Stimulated activated CD4-positive, alpha-beta T cell treated with anti-CD3 and anti-CD28 coated beads, Interleukin-1b, Interleukin-23, amount 100 ng/mL, for 4 hours (primary cell): ENCODE results near the gene LINC00237.

Experiments used
- DNase-seq, 2 donors: peaks; one replicate each; pipeline ENCODE4 v3.0.0-alpha.2; 2020; ENCODE audit warnings: low read depth in 2 of 2

LINC00237 gene

DNA sequence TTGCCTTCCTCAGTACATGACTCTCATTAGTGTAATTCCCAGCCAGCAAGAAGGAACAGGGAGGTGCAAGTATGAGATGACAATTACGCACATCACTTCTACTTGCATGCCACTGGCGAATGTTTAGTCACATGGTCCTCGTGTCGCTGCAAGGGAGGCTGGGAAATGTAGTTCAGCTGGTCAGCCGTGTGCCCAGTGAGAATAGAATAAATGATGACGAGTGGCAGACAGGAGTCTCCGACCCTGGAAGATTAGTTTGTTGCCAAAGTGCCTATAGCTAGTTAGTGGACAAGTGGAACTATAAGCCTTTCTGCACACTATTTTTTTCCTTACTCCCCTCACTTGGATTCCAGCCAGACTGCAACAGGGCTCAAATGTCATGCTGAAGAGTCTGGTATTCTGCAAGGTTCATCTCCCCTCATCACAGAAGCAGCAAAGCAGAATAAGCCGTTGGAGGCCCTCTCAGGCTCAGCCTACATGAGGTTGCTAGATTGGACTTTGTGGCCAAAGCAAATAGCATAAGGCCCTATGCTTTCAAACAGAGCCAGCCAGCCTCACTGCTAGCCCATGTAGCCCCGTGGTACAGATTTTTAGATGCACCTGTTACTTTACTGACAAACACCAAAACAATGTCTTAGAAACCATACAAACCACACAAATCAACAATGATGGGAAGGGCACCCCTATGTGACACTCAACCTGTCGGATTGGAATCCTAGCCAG is 9.7 kb downstream of the LINC00237 start:
- no peak for DNase-seq

DNA sequence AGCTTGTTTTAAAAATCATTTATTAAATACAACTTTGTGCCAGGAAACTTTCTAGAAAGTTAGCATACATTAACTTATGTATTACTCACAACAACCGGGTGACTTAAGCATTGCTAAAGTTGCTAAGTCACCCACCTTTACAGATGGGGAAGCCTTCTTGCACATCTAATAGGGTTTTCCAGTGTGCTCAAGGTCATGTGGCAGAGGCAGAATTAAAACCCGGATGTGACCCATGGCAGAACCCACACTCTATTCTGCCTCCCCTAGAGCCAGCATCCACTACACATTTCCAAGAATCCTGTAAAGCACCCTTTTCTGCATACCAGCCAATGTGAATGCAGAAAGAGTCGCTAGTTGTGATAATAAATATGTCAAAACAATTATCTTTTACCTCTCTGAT is 13.4 kb downstream of the LINC00237 start:
- no peak for DNase-seq

DNA sequence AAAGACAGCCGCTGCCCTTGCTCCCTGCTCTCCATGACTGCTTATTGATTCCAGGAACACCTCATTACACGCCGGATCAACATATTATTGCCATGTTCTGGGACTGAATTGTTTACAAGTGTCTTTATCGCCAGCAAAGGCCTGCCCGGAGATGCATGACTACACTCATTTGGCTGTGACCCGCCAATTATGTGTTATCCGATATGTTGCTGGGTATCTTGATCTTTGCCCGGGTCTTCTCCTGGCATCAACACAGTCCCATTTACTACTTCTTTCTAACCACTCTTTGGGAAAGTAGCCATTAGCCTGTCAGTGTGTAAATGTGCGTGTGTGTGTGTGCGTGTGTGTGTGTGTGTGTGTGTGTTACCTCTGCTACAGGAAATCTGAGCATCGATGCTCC is 15.4 kb downstream of the LINC00237 start:
- no peak for DNase-seq

DNA sequence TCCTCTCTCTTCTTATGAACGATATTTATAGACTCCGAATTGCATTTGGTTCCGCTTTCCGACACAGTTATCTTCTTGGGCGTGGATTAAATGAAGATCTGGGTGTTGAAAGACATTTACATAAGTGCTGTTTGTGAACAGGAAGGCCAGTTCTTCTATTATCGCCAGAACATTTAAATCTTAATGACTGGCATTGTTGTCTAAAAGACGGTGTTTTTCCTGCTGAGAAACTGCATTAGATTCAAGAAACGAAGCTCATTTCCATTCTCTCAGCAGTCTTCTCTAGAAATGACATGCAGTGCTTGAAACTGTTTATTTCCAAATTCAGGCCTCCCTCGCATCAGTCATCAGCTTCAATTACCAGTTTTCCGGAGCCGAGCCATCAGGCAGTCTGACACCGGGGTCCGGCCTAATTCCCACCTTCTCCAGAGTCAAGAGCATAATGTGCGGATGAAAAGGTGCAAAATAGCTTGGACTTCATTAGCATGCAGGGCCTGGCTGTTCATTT is 16.0 kb downstream of the LINC00237 start:
- no peak for DNase-seq

DNA sequence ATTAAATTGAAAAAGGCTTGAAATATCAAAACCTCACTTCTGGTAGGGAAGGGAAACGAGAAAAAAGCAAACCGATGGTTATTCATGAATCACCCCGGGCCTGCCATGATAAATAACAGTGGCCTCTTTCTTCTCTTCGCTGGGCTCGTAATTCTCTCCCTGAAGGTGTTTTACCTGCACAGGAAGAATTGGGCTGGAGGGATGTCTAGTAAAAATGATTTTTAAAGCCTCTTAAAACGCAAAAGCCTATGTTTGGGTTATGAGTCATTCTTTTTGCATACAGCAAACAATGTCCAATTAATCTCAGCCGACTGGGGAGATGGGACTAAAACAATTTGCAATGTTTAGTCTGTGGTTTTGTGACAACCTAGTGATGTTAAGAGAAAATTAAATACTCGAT is 16.8 kb downstream of the LINC00237 start:
- DNase-seq = no peak

DNA sequence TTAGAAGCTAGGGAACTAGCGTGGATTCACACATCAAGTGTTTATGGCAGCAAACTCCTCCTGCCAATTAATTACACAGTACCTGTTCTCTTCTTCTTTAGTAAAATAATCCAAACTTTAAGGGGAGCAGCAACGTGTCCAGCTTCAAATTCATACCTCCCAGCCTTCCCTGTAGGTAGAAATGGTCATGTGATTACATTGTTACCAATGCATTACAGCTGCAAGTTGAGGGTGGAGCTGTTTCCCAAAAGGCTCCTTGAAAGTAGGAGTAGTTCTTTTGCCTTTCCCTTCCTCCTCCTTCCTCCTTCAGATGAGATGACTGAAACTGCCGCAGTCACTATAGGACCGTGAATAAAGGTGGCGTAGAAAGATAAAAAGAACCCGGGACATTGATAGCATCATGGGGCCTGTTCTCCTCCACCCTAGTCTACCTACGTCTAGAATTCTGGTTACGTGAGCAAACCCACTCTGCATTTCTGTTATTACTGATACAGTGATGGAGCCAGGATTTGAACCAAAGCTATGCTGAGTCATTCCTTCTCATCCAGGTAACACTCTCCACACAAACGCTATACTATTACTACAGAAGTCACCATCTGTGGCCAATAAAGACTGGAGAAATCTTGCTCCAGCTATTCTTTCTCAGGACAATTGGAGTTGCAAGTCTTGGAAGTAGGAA is 18.2 kb downstream of the LINC00237 start:
- DNase-seq = no peak

DNA sequence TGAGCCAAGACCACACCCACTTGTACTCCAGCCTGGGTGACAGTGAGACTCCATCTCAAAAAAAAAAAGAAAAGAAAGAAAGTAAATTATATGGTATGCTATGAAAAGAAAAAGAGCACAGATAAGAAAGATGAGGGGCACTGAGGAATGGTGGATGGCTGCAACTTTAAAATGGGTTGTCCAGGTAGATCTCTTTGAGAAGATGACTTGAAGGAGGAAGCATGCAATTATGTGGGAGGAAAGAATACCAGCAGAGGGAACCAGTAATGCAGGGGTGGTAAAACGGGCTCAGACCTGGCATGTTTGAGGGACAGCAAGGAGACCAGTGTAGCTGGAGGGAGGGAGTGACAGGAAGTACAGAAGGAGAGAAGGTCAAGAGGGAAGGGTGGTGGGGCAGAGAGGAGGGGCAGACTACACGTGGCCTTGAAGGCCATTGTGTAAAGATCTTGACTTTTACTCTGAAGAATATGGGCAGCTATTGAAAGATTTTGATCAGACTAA is 22.3 kb downstream of the LINC00237 start:
- no peak for DNase-seq

DNA sequence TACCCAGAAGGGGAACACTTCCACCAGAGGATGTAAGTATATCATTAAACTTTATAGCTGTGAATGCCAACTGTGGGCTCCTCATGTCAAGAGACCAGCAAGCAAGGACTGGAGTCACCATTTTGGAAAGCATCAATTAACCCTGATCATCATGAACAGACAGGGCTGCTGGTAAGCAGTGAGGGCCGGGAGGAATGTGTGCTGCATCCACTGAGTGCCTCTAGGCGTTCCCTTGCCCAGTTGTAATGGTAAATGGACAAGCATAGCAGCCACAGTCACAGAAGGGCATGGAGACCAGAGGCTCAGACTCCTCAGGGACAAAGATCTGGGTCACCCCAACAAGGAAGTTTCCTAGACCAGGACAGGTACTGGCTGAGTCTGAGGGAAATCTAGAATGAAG is 23.6 kb downstream of the LINC00237 start:
- DNase-seq = no peak

DNA sequence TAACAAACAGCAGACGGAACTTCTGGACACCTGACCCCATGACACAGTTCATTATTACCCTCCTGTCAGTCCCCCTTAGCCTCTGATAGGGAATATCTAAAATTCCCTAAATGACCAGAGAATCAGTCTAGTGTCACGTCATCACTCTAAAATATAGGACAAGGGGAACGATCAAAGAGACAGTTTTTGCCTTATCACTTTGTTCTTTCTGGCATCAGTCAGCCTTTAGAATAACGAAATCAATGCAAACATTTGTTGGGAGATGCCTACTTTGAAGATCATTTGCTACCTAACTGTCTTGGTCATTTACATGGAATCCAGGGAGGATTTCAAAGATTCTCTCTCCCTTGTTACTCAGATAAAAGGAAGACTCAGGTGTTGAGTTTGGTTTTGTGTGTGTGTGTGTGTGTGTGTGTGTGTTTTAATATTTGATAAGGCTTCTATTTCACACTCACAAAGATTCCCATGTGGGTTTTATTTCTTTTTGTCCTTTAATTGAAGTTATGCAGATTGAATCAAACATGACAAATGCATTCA is 28.3 kb downstream of the LINC00237 start:
- DNase-seq = no peak

DNA sequence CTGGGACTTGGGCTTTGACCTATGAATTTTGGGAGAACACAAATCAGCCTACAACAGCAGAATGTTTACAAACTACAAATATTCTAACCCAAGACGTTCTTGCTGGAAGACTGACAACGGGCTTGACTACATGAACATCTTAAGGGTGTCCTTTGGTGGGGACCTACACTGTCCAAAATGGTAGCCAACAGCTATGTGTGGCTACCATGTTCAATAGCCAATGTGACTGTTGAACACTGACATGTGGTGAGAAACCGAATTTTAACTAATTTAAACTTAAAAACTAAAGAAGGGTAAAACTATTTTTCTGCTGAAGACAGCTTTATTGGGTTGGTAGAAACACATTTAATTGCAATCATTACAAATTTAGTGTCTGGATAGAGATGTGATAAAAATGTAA is 30.1 kb downstream of the LINC00237 start:
- no peak for DNase-seq

DNA sequence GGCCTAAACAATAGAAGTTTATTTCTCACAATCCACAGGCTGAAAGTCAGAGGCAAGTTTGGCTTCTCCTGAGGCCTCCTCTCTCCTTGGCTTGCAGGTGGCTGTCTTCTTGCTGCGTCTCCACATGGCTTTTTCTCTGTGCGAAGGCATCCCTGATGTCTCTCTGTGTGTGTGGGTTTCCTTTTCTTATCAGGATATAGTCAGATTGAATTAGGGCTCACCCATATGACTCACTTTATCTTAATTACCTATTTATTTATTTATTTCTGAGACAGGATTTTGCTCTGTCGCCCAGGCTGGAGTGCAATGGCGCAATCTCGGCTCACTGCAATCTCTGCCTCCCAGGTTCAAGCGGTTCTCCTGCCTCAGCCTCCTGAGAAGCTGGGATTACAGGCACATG is 30.7 kb downstream of the LINC00237 start:
- DNase-seq = no peak

DNA sequence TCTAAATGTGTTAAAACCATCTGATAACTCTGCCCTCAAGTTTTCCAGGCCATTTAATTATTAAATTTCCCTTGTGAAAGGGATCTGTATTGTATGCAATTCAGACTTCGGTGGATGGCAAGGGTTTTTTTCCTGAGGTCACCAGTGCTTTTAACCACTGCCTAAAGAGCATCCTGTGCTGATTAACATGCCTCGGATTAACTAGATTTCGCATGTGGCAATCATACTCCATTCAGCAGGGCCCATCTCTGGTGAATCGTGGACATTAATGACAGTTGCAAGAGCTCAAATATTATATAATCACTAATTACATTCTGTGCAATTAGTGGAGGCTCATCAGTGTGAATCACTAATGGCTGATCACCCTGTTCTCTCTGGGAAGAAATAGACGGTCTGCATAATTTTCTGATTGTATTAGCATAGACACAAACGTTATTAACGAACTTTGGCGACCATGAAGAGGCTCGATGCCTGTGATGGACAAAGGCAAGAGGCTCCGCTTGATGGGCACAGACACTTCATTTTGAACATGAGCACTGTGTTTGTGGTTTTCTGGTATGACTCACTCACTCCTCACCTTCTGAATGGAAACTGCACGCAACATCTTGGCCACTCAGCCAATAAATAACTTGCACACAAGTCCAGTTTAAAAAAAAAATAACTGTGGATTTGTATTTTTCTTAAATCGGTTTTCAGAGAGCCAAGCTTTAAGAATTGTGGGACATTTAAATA is 31.4 kb downstream of the LINC00237 start:
- no peak for DNase-seq

DNA sequence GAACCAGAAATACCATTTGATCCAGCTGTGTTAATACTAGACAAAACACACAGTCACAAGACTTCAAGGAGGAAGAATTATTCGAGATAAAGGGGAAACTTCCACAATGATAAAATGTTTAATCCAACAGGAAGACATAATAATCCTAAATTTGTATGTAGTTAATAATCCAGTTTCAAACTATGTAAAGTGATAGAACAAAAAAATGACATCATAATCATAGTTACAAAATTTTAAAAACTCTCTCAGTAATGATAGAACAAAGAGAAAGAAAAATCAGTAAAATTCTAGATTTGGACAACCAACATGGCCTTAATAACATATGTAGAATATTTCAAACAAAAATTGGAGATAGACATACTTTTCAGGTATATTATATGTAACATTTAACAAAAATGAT is 38.9 kb downstream of the LINC00237 start:
- DNase-seq = no peak

DNA sequence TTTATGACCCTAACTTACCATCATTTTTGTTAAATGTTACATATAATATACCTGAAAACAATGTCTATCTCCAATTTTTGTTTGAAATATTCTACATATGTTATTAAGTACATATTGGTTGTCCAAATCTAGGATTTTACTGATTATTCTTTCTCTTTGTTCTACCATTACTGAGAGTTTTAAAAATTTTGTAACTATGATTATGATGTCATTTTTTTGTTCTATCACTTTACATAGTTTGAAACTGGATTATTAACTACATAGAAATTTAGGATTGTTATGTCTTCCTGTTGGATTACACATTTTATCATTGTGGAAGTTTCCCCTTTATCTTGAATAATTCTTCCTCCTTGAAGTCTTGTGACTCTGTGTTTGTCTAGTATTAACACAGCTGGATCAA is 41.2 kb downstream of the LINC00237 start:
- DNase-seq = no peak

DNA sequence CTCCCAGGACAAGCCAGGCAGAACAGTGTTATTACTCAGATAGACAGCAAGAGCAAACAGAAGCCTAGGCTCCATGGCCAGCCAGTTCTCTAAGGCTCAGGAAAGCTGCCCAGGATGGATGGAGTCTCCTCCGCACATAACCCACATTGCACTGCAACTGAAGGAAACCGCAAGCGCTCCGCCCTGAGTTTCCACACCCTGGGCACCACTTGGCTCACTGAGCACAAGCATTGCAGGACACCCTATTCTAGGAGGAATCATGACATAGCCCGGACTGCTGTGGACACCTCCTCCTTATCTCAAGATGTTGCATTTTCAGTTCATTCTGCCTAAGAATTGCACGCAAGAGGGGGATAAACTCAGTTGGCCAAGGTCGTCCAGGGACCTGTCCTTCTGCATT is 42.9 kb downstream of the LINC00237 start:
- DNase-seq = no peak

DNA sequence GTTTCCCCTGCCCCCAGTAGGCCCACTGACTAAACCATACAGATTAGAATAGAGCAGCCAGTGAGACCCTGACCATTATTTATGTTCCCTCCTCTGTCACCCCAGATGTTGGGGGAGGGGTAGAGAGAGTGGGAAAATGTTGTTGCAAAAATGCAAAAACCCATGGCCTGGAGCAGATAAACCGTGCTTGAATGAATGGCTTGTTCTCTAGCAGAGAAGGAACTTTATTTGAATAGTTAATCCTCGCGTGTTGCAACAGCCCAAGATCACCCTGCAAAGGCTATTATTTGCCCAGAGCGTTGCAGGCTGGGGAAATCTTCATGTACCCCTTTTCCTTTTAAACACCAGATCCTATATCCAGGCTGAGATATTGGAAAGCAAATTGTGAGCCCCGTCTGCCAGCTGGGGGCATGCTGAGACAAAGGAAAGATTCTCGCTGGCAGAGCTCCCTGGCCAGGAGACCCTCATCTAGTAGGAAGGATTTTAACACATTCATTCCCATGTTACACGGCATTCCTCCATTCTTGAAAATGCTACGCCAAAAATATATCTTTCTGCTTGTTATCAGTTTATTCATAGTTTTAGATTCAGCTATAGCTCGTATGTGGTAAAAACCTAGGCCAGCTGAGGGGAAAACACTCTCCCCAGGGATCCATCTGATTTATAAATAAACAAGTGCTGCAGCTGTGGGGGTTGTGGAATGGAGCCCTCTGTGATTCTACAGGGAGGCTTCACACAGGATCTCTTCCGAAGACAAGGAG is 53.0 kb downstream of the LINC00237 start:
- DNase-seq = no peak

DNA sequence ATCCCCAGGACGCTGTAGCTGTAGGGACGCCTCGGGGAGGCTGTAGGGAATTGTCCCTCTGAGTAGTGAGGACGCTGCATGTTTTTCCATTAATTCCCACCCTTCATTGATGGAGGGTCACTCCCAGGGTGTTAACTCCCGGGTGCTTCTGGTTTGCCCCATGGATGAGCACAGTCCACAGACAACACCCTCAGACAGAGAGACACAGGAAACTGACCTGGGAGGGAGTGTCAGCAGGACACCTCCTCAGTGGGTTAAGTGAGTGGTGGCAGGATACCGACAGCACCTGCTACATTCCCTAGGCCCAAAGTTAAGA is 53.5 kb downstream of the LINC00237 start:
- DNase-seq = no peak

DNA sequence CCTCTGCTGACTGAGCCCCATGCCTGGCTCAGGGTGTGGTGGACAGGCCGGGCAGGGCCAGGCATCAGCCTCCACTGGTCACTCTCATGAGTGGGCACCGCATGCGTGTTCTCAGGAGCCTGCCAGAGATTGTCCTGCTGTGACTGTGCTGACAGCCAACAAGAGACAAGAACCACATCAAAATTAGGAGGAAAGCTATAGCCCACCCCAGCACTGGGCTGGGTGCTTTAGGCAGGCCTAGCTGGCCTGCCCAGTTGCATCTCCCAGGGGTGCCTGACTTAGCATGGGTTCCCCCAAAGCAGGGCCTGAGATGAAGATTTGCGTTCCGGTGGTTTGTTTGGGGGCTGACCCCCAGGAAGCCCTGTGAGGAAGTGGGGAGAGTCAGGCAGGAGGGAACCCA is 53.9 kb downstream of the LINC00237 start:
- DNase-seq = no peak

DNA sequence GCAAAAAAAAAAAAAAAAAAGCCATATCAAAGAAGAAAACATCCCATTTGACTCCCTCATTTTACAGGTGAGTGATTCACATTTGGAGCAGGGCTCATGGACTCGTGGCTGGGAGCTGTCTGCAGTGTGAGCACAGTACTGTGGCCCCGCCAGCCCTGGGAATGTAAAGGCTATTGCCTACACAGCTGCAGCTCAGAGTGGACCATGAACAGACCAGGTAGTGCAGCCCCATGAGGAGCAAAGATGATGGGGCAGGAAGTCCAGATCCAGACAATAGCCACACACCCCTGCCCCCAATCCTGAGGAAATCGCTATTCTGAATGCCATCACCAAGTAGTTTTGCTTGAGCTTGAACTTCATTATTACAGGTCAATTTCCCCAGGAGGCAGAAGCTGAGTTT is 55.4 kb downstream of the LINC00237 start:
- no peak for DNase-seq

DNA sequence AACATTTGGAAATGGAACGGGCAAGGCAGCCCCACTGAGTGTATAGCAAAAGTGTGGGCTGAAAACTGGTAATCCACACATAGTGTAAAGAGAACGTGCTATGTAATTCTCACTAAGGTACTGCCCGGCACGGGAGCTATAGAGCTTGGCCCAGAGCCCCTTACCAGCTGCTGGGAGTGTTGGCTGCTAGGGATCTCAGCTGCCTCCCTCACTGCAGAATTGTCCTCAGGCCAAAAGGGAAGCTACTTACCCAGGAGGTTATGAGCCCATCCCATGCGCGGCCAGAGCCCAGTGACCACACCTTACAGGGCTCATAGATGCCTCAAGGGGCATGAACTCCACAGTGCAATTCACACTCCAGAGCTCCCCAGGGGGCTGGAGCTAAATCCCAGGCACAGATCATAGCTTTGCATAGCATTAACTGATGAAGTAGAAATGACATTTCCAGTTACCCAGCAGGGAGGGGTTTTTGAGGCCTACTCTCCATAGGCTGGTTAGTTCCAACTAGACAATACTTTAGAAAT is 56.8 kb downstream of the LINC00237 start:
- no peak for DNase-seq

DNA sequence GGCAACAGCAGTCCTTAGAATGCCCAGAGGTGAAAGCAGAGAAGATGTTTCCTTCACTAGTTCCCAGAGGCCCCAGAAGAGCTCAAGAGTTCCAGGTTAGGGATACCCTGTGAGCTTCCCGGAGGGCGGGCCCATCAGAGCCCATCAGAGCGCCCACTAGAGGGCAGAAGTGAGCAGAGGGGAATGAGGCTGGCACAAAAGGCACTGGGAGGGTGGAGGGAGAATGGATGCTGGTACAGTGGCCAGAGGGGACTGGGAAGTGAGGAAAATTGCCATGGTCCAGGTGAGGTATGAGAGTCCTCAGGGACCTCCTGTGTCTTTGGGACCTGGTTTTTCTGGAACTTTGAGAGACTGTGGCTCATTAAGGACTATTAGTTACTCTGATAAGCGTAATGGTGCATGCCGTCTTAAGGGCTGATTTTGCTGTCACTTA is 57.3 kb downstream of the LINC00237 start:
- DNase-seq = peak; percentile 32 to 44
